NCI-H2081 treated with DMSO at 0.1 percent for 48 hours (cell line): Measurements from ENCODE around the gene BLCAP.
A peak's percentile ranks its signal among the peaks of the same experiment; 100 is the strongest.
"Not testable (repeated sequence)": the region's sequence is repeated elsewhere in the genome, so short reads cannot be mapped to it uniquely, and the experiment has no call there.

ENCODE experiments used
- DNase-seq: peaks from one replicate; lab custom pipeline; 2025; lab: John Stamatoyannopoulos, UW

Gene BLCAP

GRCh38 chr20:37527638-37528445 is at the start of gene BLCAP:
TSS of gene BLCAP (minus strand) at chr20:37527876. CDS start at chr20:37519174, 8,702 bp downstream.
- DNase-seq: peak; percentile 51

DNA sequence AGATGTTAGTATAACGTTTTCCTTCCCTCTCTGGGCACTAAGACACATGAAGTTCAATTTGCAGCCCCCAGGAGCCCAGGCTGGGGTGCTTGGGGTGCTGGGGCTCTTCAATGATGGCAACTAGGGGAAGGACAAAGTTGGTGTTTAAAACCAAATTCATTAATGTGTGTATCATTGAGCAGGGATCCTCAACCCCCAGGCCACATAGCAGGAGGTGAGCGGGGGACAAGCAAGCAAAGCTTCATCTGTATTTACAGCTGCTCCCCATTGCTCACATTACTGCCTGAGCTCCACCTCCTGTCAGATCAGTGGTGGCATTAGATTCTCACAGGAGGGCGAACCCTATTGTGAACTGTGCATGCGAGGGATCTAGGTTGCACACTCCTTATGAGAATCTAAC is 49.8 kb upstream of the BLCAP start:
- not testable (repeated sequence) for DNase-seq

DNA sequence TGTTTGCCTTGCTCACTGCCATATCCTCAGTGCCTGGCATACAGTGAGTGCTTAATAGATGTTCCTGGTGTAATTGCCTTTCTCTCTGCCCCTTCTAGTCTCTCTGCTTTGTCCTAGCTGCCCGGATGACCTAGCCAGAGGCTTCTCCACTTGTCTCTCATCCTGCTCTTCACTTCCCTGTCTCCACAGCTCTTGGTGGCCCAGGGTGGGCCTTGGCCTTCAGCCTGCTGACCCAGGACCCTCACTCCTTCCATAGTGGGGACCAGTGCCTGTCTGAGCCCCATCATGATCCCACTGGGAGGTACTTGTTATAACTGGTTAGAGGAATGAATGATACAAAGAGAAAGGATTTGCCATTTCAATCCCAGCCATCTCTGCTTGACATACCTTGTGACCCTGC is 49.2 kb upstream of the BLCAP start:
- no peak for DNase-seq

DNA sequence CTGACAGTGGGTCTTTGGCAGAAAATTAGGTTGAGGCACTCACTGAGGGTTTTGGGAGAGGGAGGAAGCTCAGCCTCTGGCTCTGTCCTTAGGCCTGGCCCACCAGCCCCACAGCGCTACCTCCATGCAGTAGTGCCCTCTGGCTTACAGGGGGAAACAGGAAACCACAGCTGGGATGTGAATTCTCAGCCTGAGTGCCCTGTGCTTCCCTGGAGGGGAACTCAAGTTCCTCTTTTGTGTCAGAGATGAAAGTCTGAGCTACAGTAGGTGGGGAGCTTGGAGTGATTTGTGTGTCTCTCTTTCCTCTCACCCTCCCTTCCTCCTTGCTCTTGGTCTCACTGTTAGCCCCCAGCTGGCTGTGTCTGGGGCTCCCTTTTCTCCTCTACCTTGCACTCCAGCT is 48.2 kb upstream of the BLCAP start:
- DNase-seq: no peak

- no peak for DNase-seq
Observed at GRCh38 chr20:37574199-37574890, 46.7 kb upstream of the BLCAP start.

- no peak for DNase-seq
Observed at GRCh38 chr20:37573626-37574198, 46.0 kb upstream of the BLCAP start.

DNA sequence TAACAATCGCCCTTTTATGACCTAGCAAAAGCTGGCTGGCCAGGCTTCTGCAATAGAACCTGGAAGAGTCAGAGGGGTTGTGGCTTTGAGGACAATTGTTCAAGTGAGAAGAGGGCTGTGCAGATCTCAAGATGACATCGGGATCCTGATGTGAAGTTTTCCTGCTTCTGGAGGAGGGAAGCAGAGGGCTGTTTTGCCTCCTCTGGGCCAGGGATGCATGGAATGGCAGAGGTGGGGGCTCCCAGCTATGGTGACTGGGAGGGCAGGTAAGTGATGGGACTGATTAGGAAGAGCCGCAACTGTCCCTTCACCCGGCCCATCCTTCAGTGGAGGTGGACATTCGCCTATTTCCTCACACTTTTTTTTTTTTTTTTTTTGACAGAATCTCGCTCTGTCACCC is 43.4 kb upstream of the BLCAP start:
- DNase-seq: no peak

GRCh38 chr20:37570419-37570818 is 42.7 kb upstream of the BLCAP start:
- no peak for DNase-seq

DNA sequence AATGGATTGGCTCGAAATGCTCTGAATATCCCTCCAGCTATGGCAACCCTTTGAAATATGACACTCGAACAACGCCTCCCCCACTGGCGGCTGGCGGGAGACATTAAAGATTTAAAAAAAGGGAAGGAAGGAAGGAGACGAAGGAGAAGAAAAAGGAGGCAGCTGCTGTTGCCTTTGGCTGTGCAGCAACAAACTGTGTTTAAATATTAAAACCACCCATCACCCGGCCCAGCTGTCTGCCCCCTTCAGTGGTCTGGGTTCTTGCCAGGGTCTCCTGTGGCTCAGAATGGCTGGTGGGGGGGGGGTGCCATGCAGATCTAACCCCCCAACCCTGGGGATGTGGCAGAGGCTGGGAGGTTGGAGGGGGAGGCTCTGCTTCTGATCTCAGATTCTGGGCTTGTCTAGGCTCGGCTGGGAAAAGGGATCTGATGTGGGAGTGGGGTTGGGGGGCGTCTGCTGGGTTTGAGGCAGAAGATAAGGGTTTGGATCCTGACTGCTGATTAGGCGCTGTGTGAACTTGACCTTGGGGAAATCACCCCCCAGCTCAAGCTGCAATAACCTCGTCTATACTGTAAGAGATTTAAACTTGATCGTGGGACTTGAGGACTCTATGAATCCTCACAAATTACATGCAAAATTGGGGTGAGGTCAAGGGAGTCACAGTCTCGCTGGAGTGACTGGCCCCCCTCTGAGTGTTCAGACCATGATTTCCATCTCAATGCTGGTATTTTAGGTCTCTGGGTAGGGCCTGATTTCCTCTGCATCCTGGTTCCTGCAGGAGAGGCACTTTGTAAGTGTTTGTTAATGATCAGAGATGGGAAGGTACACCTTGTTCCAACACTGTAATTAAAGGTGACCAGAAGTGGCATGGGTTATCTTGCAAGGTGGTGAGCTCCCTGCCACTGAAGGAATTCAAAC is 40.3 kb upstream of the BLCAP start:
- DNase-seq: no peak

- no peak for DNase-seq
Observed at GRCh38 chr20:37567331-37567665, 39.6 kb upstream of the BLCAP start.

- DNase-seq: no peak
Observed at GRCh38 chr20:37566590-37567330, 39.1 kb upstream of the BLCAP start.

- no peak for DNase-seq
Observed at GRCh38 chr20:37565134-37565811, 37.6 kb upstream of the BLCAP start.

GRCh38 chr20:37564388-37565133 is 36.9 kb upstream of the BLCAP start:
- DNase-seq: no peak

DNA sequence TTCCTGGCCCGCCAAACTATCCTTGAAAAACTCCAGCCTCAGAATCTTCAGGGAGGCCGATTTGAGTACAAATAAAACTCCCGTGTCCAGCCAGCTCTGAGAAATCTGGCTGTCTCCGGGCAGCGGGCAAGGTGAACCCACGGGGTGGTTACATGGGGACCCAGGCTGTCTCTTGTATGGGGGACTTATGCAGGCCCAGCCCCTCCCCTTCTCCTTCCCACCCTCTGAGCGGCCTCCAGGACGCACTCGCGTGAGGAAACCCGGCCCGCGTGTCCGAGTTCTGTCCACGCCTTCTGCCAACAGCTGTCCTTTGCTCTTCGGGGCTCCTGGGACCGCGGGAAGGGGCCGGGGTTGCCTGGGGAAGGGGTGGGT is 36.3 kb upstream of the BLCAP start:
- DNase-seq: no peak

- no peak for DNase-seq
Observed at GRCh38 chr20:37562695-37563480, 35.2 kb upstream of the BLCAP start.

GRCh38 chr20:37560629-37561028 is 33.0 kb upstream of the BLCAP start:
- no peak for DNase-seq

DNA sequence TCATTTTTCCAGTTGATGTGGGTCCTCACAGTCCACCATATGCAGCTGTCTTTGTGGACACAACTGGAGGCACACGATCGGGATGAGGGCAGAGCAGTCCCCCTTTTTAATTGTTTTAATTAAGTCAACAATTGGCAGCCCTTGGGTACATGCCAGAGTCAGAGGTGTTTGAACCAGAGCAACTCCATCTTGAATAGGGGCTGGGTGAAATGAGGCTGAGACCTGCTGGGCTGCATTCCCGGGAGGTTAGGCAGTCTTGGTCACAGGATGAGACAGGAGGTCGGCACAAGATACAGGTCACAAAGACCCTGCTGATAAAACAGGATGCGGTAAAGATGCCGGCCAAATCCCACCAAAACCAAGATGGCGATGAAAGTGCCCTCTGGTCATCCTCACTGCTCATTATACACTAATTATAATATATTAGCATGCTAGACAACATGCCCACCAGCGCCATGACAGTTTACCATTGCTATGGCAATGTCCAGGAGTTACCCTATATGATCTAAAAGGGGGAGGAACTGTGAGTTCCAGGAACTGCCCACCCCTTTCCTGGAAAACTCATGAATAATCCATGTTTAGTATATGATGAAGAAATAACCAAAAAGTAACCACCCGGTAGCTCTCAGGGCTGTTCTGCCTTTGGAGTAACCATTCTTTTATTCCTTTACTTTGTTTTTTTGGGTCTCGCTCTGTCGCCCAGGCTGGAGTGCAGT is 31.8 kb upstream of the BLCAP start:
- no peak for DNase-seq

DNA sequence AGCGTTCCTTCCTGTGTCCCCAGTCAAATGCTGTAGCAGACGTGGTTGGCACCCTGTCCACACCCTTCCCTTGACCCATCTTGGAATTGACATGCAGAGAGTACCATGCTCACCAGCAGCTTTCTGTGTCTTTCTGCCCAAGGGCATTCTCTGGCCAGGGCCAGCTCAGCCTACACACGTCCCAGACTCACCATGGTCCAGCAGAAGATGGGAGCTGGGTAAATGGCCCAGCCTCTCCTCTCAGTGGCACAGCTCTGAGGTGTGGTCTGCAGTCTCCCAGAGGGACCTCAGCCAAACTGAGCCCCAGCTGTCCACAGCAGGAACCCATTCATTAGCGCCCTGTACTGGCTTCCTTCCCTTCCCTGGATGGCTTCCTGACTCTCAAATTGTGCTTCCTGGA is 31.1 kb upstream of the BLCAP start:
- no peak for DNase-seq

GRCh38 chr20:37558306-37558705 is 30.6 kb upstream of the BLCAP start:
- DNase-seq: no peak
